Measurements from ENCODE around the gene CTLA4.
A peak's percentile ranks its signal among the peaks of the same experiment; 100 is the strongest.

CTLA4 gene

GRCh38 chr2:203867561-203868200, at the start of gene CTLA4:
Gene CTLA4 (plus strand): TSS chr2:203867771. CDS start chr2:203867943, 172 bp downstream.
- no peak for DNase-seq (ENCODE audit: low read depth in 2 of 2)

- DNase-seq (ENCODE audit: low read depth in 2 of 2): no peak
Measured at GRCh38 chr2:203818656-203819055, 48.9 kb upstream of the CTLA4 start.

GRCh38 chr2:203819434-203820133, 48.0 kb upstream of the CTLA4 start:
- no peak for DNase-seq (ENCODE audit: low read depth in 2 of 2)

GRCh38 chr2:203820969-203821368, 46.6 kb upstream of the CTLA4 start:
- DNase-seq (ENCODE audit: low read depth in 2 of 2): no peak

- DNase-seq (ENCODE audit: low read depth in 2 of 2): no peak
Measured at GRCh38 chr2:203822240-203822639, 45.3 kb upstream of the CTLA4 start.

GRCh38 chr2:203823173-203823572, 44.4 kb upstream of the CTLA4 start:
- DNase-seq (ENCODE audit: low read depth in 2 of 2): no peak

GRCh38 chr2:203824057-203824456, 43.5 kb upstream of the CTLA4 start:
- no peak for DNase-seq (ENCODE audit: low read depth in 2 of 2)

- no peak for DNase-seq (ENCODE audit: low read depth in 2 of 2)
Measured at GRCh38 chr2:203824603-203825002, 43.0 kb upstream of the CTLA4 start.

GRCh38 chr2:203826704-203827103, 40.9 kb upstream of the CTLA4 start:
- DNase-seq (ENCODE audit: low read depth in 2 of 2): no peak

GRCh38 chr2:203830304-203831055, 37.1 kb upstream of the CTLA4 start:
- DNase-seq (ENCODE audit: low read depth in 2 of 2): peak; percentile 65 to 75

GRCh38 chr2:203835420-203835819, 32.2 kb upstream of the CTLA4 start:
- no peak for DNase-seq (ENCODE audit: low read depth in 2 of 2)

- no peak for DNase-seq (ENCODE audit: low read depth in 2 of 2)
Measured at GRCh38 chr2:203835892-203836800, 31.4 kb upstream of the CTLA4 start.

- no peak for DNase-seq (ENCODE audit: low read depth in 2 of 2)
Measured at GRCh38 chr2:203840655-203841205, 26.8 kb upstream of the CTLA4 start.

GRCh38 chr2:203841654-203842053, 25.9 kb upstream of the CTLA4 start:
- no peak for DNase-seq (ENCODE audit: low read depth in 2 of 2)

- no peak for DNase-seq (ENCODE audit: low read depth in 2 of 2)
Measured at GRCh38 chr2:203842373-203842772, 25.2 kb upstream of the CTLA4 start.

GRCh38 chr2:203846490-203847105, 21.0 kb upstream of the CTLA4 start:
- no peak for DNase-seq (ENCODE audit: low read depth in 2 of 2)

- DNase-seq (ENCODE audit: low read depth in 2 of 2): no peak
Measured at GRCh38 chr2:203849010-203849409, 18.6 kb upstream of the CTLA4 start.

GRCh38 chr2:203852760-203853159, 14.8 kb upstream of the CTLA4 start:
- no peak for DNase-seq (ENCODE audit: low read depth in 2 of 2)

GRCh38 chr2:203853271-203853670, 14.3 kb upstream of the CTLA4 start:
- DNase-seq (ENCODE audit: low read depth in 2 of 2): no peak

- DNase-seq (ENCODE audit: low read depth in 2 of 2): no peak
Measured at GRCh38 chr2:203853722-203854121, 13.8 kb upstream of the CTLA4 start.

GRCh38 chr2:203855274-203855673, 12.3 kb upstream of the CTLA4 start:
- DNase-seq (ENCODE audit: low read depth in 2 of 2): no peak
